Caco-2 (cell line): Measurements from ENCODE around the gene METTL3. TPM values are rescaled to one million over a fixed set of nuclear protein-coding genes. Genes with fewer than 3 reads are reported as not detected.

Experiments used
- BruUV-seq: library from RNA; stranded (reverse); fragments of 400-500 nt; replicated peaks from 2 replicates; lab custom pipeline; 2021; lab: Mats Ljungman, UMichigan
- CTCF ChIA-PET: fragments of 300-600 bp; sonication (Branson Sonifier 250); formaldehyde crosslinking; loops from one replicate; lab custom pipeline; 2022; ENCODE audit warnings: antibody characterized with exemption; lab: Charles Lee
- POLR2A ChIA-PET: fragments of 300-600 bp; sonication (Branson Sonifier 250); formaldehyde crosslinking; loops from one replicate; lab custom pipeline; 2022; ENCODE audit warnings: antibody characterized with exemption; lab: Charles Lee
- DNase-seq, 2 experiments: peaks; one replicate each; pipeline versions ENCODE4 v3.0.0 to v3.0.0-alpha.2; 2020 to 2022
- H3K27me3 ChIP-seq: replicated peaks from 2 replicates; pipeline ENCODE4 v1.6.0; 2011; ENCODE audit warnings: low read length; ENCODE audit not compliant: control insufficient read depth, insufficient read depth
- H3K36me3 ChIP-seq: 2 replicates; pipeline ENCODE4 v1.5.1; 2011; ENCODE audit warnings: low read length; ENCODE audit not compliant: control insufficient read depth, insufficient read depth
- H3K4me1 ChIP-seq: fragments of 250-450 bp; sonication (Bioruptor Pico); 2 replicates; pipeline ENCODE4 v1.5.1; 2020; ENCODE audit warnings: mild to moderate bottlenecking
- H3K4me3 ChIP-seq: 2 replicates; pipeline ENCODE4 v1.5.1; 2011; ENCODE audit warnings: low read depth, mild to moderate bottlenecking, control low read depth, low read length
- H3K9me3 ChIP-seq: fragments of 250-450 bp; sonication (Bioruptor Pico); 2 replicates; pipeline ENCODE4 v1.5.1; 2020; ENCODE audit warnings: mild to moderate bottlenecking, moderate library complexity
- H3K27ac Mint-ChIP-seq: one replicate; pipeline ENCODE4 v1.8.0; 2022; ENCODE audit warnings: mixed read lengths; ENCODE audit not compliant: unreplicated experiment
- H3K27me3 Mint-ChIP-seq: one replicate; pipeline ENCODE4 v1.8.0; 2022; ENCODE audit warnings: mixed read lengths; ENCODE audit not compliant: insufficient read depth, unreplicated experiment
- H3K36me3 Mint-ChIP-seq: one replicate; pipeline ENCODE4 v1.8.0; 2022; ENCODE audit warnings: mild to moderate bottlenecking, mixed read lengths; ENCODE audit not compliant: insufficient read depth, unreplicated experiment
- H3K4me1 Mint-ChIP-seq: one replicate; pipeline ENCODE4 v1.8.0; 2022; ENCODE audit warnings: low read depth, mixed read lengths; ENCODE audit not compliant: unreplicated experiment
- H3K4me3 Mint-ChIP-seq: one replicate; pipeline ENCODE4 v1.8.0; 2022; ENCODE audit warnings: mild to moderate bottlenecking, moderate library complexity, mixed read lengths; ENCODE audit not compliant: unreplicated experiment
- H3K9me3 Mint-ChIP-seq: one replicate; pipeline ENCODE4 v1.8.0; 2022; ENCODE audit warnings: mixed read lengths; ENCODE audit not compliant: unreplicated experiment
- intact Hi-C: fragments of 100-400 bp; cut with micrococcal nuclease; formaldehyde crosslinking; loops from one replicate; pipeline ENCODE4 v1.10.0; 2022; ENCODE audit not compliant: unreplicated experiment
- total RNA-seq: library from RNA; stranded (reverse); gene quantifications from 2 replicates; pipeline ENCODE4 v1.2.3, GENCODE V29; 2022
- TF ChIP-seq, protein P1 (sequence below), 2 experiments: fragments of 200-600 bp in 1 of 2; IDR thresholded peaks; 1 replicate in 1 of 2; 2 replicates in 1 of 2; pipeline versions ENCODE4 v1.5.1 to v1.8.0; 2011 to 2022; ENCODE audit warnings: antibody characterized with exemption in 1 of 2, control low read depth in 1 of 2, inconsistent platforms in 1 of 2, low read depth in 1 of 2, low read length in 1 of 2, mild to moderate bottlenecking in 1 of 2, moderate library complexity in 1 of 2; ENCODE audit not compliant: insufficient read depth in 1 of 2, severe bottlenecking in 1 of 2, unreplicated experiment in 1 of 2

METTL3 gene
- total RNA-seq, 1 experiment from 2014 or later, result 40.1 TPM

DNA sequence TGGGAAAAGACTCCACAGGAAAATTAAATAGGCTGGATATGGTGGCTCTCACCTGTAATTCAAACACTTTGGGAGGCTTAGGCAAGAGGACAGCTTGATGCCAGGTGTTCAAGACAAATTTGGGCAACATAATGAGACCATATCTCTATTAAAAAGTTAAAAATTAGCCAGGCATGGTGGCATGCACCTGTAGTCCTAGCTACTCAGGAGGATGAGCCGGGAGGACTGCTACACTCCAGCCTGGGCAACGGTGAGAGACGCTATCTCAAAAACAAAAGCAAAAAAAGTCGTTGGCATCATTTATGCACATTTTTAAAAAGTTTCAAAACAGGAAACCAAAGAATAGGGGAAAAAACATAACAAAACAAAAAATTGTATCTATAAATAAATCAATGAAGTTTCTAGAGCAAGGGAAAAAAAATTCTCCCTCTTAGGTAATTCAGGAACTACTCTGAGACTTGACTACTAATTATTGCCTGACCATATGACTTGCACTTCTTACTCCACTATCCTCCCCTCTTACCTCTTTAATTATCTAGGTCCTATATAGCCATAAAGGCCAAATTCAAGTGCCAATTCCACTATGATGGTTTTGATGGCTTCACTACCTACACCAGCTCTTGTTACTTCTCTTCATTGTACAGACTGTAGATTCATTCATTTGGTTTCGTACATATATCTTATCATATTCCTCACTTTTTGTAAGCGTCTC, 1.6 kb downstream of the METTL3 start:
- no peaks in the 10 kb centered on the region for H3K27me3 Mint-ChIP-seq
- ChIA-PET CTCF (interaction anchor here (1.9 kb wide), 1 partner anchor 17 kb away, joined by 12 read pairs; the partner anchor contains the start of gene SALL2), POLR2A (no interaction called here)
- Histone ChIP-seq H3K27me3 (no peaks in the 10 kb centered on the region), H3K4me3 (peak overlapping the region; percentile 89), H3K4me1 (no peaks in the 10 kb centered on the region), H3K9me3 (no peaks in the 10 kb centered on the region), H3K36me3 (peaks cover 2% of the 10 kb centered on the region; the same call in 1 of the 2 replicates)
- DNase-seq, result no peak
- H3K4me3 Mint-ChIP-seq, result peak overlapping the region; percentile 96
- BruUV-seq, result no TSS peak
- H3K9me3 Mint-ChIP-seq, result no peaks in the 10 kb centered on the region
- H3K4me1 Mint-ChIP-seq, result peaks cover 8% of the 10 kb centered on the region
- peaks cover 35% of the 10 kb centered on the region for H3K36me3 Mint-ChIP-seq
- intact Hi-C loops, result loop anchor here (2.0 to 5.0 kb wide), 2 partner anchors 17 to 1052 kb away; partner anchors contain the start of genes APEX1 and SALL2
- H3K27ac Mint-ChIP-seq, result peak overlapping the region; percentile 97
- TF ChIP-seq, protein P1, sequence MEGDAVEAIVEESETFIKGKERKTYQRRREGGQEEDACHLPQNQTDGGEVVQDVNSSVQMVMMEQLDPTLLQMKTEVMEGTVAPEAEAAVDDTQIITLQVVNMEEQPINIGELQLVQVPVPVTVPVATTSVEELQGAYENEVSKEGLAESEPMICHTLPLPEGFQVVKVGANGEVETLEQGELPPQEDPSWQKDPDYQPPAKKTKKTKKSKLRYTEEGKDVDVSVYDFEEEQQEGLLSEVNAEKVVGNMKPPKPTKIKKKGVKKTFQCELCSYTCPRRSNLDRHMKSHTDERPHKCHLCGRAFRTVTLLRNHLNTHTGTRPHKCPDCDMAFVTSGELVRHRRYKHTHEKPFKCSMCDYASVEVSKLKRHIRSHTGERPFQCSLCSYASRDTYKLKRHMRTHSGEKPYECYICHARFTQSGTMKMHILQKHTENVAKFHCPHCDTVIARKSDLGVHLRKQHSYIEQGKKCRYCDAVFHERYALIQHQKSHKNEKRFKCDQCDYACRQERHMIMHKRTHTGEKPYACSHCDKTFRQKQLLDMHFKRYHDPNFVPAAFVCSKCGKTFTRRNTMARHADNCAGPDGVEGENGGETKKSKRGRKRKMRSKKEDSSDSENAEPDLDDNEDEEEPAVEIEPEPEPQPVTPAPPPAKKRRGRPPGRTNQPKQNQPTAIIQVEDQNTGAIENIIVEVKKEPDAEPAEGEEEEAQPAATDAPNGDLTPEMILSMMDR (IDR thresholded peaks at IDR 0.05; ENCODE audit: insufficient read depth in 1 of 2, low read depth in 1 of 2, low read length in 1 of 2, severe bottlenecking in 1 of 2, unreplicated experiment in 1 of 2), result no peak

GRCh38 chr14:21506557-21506956, 4.6 kb downstream of the METTL3 start:
- Mint-ChIP-seq H3K27ac (no peak overlapping the region), H3K36me3 (peaks cover 54% of the 10 kb centered on the region), H3K27me3 (no peaks in the 10 kb centered on the region), H3K4me1 (peaks cover 8% of the 10 kb centered on the region), H3K4me3 (no peak overlapping the region), H3K9me3 (no peaks in the 10 kb centered on the region)
- no peak overlapping the region for H3K4me3 ChIP-seq
- no TSS peak for BruUV-seq
- POLR2A ChIA-PET, result no interaction called here
- H3K4me1 ChIP-seq, result no peaks in the 10 kb centered on the region
- no peak for DNase-seq
- CTCF ChIA-PET, result no interaction called here
- no peaks in the 10 kb centered on the region for H3K9me3 ChIP-seq
- no peaks in the 10 kb centered on the region for H3K27me3 ChIP-seq
- TF ChIP-seq, protein P1 (IDR thresholded peaks at IDR 0.05; ENCODE audit: insufficient read depth in 1 of 2, low read depth in 1 of 2, low read length in 1 of 2, severe bottlenecking in 1 of 2, unreplicated experiment in 1 of 2), result no peak
- intact Hi-C loops, result no loop called here
- peaks cover 4% of the 10 kb centered on the region; the same call in 1 of the 2 replicates for H3K36me3 ChIP-seq

GRCh38 chr14:21505012-21505553, 6.1 kb downstream of the METTL3 start:
- no peak overlapping the region for H3K27ac Mint-ChIP-seq
- H3K4me3 Mint-ChIP-seq, result no peak overlapping the region
- ChIA-PET POLR2A (no interaction called here), CTCF (no interaction called here)
- Histone ChIP-seq H3K27me3 (no peaks in the 10 kb centered on the region), H3K9me3 (no peaks in the 10 kb centered on the region), H3K4me1 (no peaks in the 10 kb centered on the region), H3K4me3 (no peak overlapping the region), H3K36me3 (peaks cover 4% of the 10 kb centered on the region; the same call in 1 of the 2 replicates)
- intact Hi-C loops, result no loop called here
- H3K27me3 Mint-ChIP-seq, result no peaks in the 10 kb centered on the region
- TF ChIP-seq, protein P1 (IDR thresholded peaks at IDR 0.05; ENCODE audit: insufficient read depth in 1 of 2, low read depth in 1 of 2, low read length in 1 of 2, severe bottlenecking in 1 of 2, unreplicated experiment in 1 of 2), result no peak
- no TSS peak for BruUV-seq
- peaks cover 6% of the 10 kb centered on the region for H3K4me1 Mint-ChIP-seq
- no peak for DNase-seq
- H3K9me3 Mint-ChIP-seq, result no peaks in the 10 kb centered on the region
- H3K36me3 Mint-ChIP-seq, result peaks cover 54% of the 10 kb centered on the region
